Ishikawa (cell line): Measurements from ENCODE around the gene SKI.

Experiments used
- CEBPB ChIP-seq: IDR thresholded peaks from 2 replicates; pipeline ENCODE4 v1.6.1; 2012
- CREB1 ChIP-seq: IDR thresholded peaks from 2 replicates; pipeline ENCODE4 v1.6.1; 2012; ENCODE audit warnings: low read depth
- EGR1 ChIP-seq: IDR thresholded peaks from 2 replicates; pipeline ENCODE4 v1.6.1; 2012
- EP300 ChIP-seq: IDR thresholded peaks from 2 replicates; pipeline ENCODE4 v1.6.1; 2012; ENCODE audit warnings: borderline replicate concordance
- FOXM1 ChIP-seq: IDR thresholded peaks from 2 replicates; pipeline ENCODE4 v1.6.1; 2012; ENCODE audit warnings: low read depth, borderline replicate concordance
- MAX ChIP-seq: IDR thresholded peaks from 2 replicates; pipeline ENCODE4 v1.6.1; 2012
- NFIC ChIP-seq: IDR thresholded peaks from 2 replicates; pipeline ENCODE4 v1.6.1; 2012
- RAD21 ChIP-seq: IDR thresholded peaks from 2 replicates; pipeline ENCODE4 v1.6.1; 2012; ENCODE audit warnings: low read depth
- REST ChIP-seq: IDR thresholded peaks from 2 replicates; pipeline ENCODE4 v1.6.1; 2012; ENCODE audit warnings: low read depth, mild to moderate bottlenecking
- TAF1 ChIP-seq: IDR thresholded peaks from 2 replicates; pipeline ENCODE4 v1.6.1; 2012; ENCODE audit warnings: low read depth, mild to moderate bottlenecking
- TCF12 ChIP-seq: IDR thresholded peaks from 2 replicates; pipeline ENCODE4 v1.6.1; 2012; ENCODE audit warnings: low read depth
- TEAD4 ChIP-seq: IDR thresholded peaks from 2 replicates; pipeline ENCODE4 v1.6.1; 2012
- USF1 ChIP-seq: IDR thresholded peaks from 2 replicates; pipeline ENCODE4 v1.6.1; 2012
- YY1 ChIP-seq: IDR thresholded peaks from 2 replicates; pipeline ENCODE4 v1.6.1; 2012; ENCODE audit warnings: low read depth
- ZBTB7A ChIP-seq: IDR thresholded peaks from 2 replicates; pipeline ENCODE4 v1.6.1; 2012; ENCODE audit warnings: low read depth

SKI gene

GRCh38 chr1:2228694-2229036 lies 546 bp downstream of the SKI start:
- no peak for TF ChIP-seq FOXM1
- no peak for TF ChIP-seq TEAD4
- no peak for TF ChIP-seq CEBPB
- TF ChIP-seq ZBTB7A: no peak
- TF ChIP-seq REST: no peak
- no peak for TF ChIP-seq TCF12
- no peak for TF ChIP-seq CREB1
- TF ChIP-seq TAF1: no peak
- no peak for TF ChIP-seq RAD21
- no peak for TF ChIP-seq EGR1
- no peak for TF ChIP-seq NFIC
- TF ChIP-seq YY1: no peak
- no peak for TF ChIP-seq USF1

- TF ChIP-seq CEBPB (no peak), FOXM1 (no peak), USF1 (no peak), YY1 (no peak), TCF12 (no peak), EP300 (no peak), RAD21 (no peak), REST (no peak), EGR1 (no peak), TEAD4 (no peak), TAF1 (no peak), ZBTB7A (no peak), CREB1 (no peak), MAX (no peak), NFIC (no peak)
Observed at GRCh38 chr1:2229037-2229864, 1.1 kb downstream of the SKI start.

GRCh38 chr1:2229911-2230731 lies 2.0 kb downstream of the SKI start:
- TF ChIP-seq MAX (no peak), NFIC (no peak), CREB1 (no peak), YY1 (no peak), FOXM1 (no peak), TEAD4 (no peak), CEBPB (no peak), RAD21 (no peak), REST (no peak), USF1 (no peak), EP300 (no peak), ZBTB7A (no peak)
